Measurements from ENCODE around the gene ADCY5.

Gene ADCY5

DNA sequence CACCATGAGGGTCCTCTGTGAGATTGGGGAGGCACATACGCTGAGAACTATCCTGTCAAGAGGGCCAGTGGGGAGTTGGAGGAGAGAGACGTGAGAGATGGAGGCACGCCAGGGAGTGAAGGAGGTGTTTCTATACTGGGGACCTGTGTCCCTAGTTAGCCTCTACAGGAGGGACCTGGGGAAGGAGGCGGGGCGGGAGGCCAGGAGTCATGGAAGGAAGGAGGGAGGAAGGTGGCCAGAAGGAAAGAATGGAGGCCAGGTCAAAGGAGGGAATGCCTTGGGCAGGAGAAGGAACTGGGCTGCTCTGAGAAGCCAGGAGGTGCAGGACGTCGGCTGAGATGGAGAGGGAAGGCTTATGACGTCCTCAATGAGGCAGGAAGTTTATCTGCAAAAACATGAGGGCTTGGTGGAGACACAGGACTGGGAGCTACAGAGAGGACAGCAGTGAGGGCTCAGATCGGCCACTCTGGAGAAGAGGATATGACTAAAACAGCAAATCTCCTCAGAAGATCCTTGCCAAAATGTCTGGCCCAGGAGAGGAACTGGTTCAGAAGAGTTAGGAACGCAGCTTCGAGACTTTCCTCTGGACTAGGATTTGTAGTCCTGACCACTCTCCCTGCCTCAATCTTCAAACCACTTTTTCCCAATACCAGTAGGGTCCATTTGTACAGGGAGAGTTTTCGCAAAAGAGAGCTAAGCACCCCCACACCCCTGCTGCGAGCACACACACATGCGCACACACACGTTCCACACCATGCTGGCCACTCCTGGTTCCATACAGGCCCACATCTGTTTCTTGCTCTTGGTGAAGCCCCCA is 59.9 kb downstream of the ADCY5 start:
- Mint-ChIP-seq H3K4me1 (peaks cover 90% of the 10 kb centered on the region), H3K27ac (peak overlapping the region; percentile 6), H3K4me3 (no peak overlapping the region), H3K9me3 (no peaks in the 10 kb centered on the region), H3K27me3 (ENCODE audit: low read depth, poor library complexity) (peaks cover 23% of the 10 kb centered on the region), H3K36me3 (ENCODE audit: low read depth) (no peaks in the 10 kb centered on the region)
- TF ChIP-seq, protein P1, sequence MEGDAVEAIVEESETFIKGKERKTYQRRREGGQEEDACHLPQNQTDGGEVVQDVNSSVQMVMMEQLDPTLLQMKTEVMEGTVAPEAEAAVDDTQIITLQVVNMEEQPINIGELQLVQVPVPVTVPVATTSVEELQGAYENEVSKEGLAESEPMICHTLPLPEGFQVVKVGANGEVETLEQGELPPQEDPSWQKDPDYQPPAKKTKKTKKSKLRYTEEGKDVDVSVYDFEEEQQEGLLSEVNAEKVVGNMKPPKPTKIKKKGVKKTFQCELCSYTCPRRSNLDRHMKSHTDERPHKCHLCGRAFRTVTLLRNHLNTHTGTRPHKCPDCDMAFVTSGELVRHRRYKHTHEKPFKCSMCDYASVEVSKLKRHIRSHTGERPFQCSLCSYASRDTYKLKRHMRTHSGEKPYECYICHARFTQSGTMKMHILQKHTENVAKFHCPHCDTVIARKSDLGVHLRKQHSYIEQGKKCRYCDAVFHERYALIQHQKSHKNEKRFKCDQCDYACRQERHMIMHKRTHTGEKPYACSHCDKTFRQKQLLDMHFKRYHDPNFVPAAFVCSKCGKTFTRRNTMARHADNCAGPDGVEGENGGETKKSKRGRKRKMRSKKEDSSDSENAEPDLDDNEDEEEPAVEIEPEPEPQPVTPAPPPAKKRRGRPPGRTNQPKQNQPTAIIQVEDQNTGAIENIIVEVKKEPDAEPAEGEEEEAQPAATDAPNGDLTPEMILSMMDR (IDR thresholded peaks at IDR 0.05) = no peak
- DNase-seq = no peak

DNA sequence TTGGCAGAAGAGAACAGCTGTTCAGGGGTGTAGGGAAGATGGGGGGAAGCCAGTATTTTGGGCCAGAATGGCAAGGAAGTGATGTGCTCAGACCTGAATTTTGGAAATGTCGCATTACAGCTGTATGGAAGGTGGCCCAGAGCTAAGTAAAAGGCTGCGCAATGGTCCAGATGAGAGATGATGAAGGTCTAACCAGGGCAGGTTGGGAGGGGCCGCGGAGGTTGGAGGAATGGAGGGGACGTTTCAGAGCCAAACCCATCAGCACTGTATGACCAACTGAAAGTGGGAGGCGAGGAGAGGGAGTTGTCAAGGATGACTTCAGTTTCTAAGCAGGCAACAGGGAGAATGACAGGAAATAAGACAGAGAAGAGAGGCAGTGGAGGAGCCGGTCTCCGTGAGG is 60.8 kb downstream of the ADCY5 start:
- no peaks in the 10 kb centered on the region for H3K9me3 Mint-ChIP-seq
- H3K4me3 Mint-ChIP-seq = peak overlapping the region; percentile 18
- TF ChIP-seq, protein P1 (IDR thresholded peaks at IDR 0.05) = no peak
- H3K27me3 Mint-ChIP-seq (ENCODE audit: low read depth, poor library complexity) = peaks cover 23% of the 10 kb centered on the region
- peak overlapping the region; percentile 6 for H3K27ac Mint-ChIP-seq
- no peaks in the 10 kb centered on the region for H3K36me3 Mint-ChIP-seq (ENCODE audit: low read depth)
- no peak for DNase-seq
- H3K4me1 Mint-ChIP-seq = peaks cover 98% of the 10 kb centered on the region

DNA sequence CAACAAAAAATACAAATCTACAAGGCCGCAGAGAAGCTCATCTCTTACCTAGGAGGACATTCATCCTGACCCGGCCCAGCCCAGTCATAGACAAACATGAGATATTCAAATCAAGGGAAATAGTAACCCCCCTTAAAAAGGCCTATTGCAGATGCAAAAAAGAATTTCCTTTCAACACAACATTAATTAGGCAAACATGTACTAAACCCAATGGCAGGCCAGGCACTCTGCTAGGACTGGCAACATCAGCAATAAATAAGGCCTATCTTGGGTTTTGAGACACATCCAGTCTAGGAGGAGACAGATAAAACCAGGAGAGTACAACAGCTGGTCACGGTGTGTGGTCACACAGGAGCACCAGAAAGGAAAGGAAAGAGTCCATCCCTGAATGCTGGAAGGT is 61.4 kb downstream of the ADCY5 start:
- H3K4me1 Mint-ChIP-seq = peaks cover 98% of the 10 kb centered on the region
- H3K36me3 Mint-ChIP-seq (ENCODE audit: low read depth) = no peaks in the 10 kb centered on the region
- no peaks in the 10 kb centered on the region for H3K9me3 Mint-ChIP-seq
- peaks cover 23% of the 10 kb centered on the region for H3K27me3 Mint-ChIP-seq (ENCODE audit: low read depth, poor library complexity)
- no peak for DNase-seq
- no peak overlapping the region for H3K27ac Mint-ChIP-seq
- TF ChIP-seq, protein P1 (IDR thresholded peaks at IDR 0.05) = no peak
- H3K4me3 Mint-ChIP-seq = peak overlapping the region; percentile 28

DNA sequence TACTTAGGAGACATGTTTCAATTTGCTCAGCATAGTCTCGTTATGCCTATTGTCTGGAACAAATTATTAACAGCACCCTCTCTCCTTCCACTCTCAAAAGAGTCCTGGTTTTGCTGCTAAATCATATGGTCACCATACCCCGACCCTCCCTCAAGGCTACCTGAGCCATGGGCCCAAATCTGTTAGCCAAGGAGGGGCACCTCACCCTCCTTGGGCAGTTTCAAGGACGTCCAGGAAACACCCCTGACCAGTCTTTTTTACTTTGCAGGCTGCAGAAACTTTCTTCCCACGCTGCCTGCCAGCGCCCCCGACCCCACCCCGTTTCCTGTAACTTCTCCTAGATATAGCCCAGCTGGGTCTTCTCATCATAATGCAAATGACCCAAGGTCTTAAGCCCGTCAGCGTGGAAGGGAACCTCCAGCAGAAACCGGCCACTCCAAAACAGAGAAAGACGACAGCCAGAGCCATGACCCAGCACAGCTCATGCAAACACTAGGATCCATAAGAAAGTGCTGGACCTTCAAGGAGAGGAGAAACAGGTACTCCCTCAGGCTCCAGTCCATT is 62.3 kb downstream of the ADCY5 start:
- no peaks in the 10 kb centered on the region for H3K36me3 Mint-ChIP-seq (ENCODE audit: low read depth)
- no peak for DNase-seq
- no peak overlapping the region for H3K4me3 Mint-ChIP-seq
- H3K27me3 Mint-ChIP-seq (ENCODE audit: low read depth, poor library complexity) = peaks cover 23% of the 10 kb centered on the region
- TF ChIP-seq, protein P1 (IDR thresholded peaks at IDR 0.05) = no peak
- peaks cover 92% of the 10 kb centered on the region for H3K4me1 Mint-ChIP-seq
- no peaks in the 10 kb centered on the region for H3K9me3 Mint-ChIP-seq
- H3K27ac Mint-ChIP-seq = peak overlapping the region; percentile 69

DNA sequence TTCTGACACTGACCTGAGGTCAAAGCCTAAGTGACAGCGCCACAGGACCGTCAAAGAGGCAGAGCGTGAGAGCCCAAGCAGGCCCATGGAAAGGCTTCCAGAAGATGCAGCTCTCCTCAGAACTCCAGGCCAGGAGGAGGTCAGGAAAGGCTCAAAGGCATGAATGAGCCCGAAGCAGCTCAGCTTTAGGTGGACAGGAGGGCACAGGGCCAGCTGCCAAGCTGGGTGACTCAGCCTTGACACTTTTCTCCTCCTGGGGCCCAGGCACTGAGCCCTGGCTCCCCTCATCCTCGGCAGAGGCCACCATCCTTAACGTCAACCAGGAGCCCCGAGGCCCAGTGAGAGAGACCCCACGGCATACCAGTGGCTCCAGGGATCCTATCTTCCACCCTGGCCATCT is 62.9 kb downstream of the ADCY5 start:
- TF ChIP-seq, protein P1 (IDR thresholded peaks at IDR 0.05) = no peak
- H3K27ac Mint-ChIP-seq = no peak overlapping the region
- H3K36me3 Mint-ChIP-seq (ENCODE audit: low read depth) = no peaks in the 10 kb centered on the region
- H3K4me1 Mint-ChIP-seq = peaks cover 86% of the 10 kb centered on the region
- no peaks in the 10 kb centered on the region for H3K9me3 Mint-ChIP-seq
- H3K27me3 Mint-ChIP-seq (ENCODE audit: low read depth, poor library complexity) = peaks cover 23% of the 10 kb centered on the region
- H3K4me3 Mint-ChIP-seq = no peak overlapping the region
- DNase-seq = no peak

DNA sequence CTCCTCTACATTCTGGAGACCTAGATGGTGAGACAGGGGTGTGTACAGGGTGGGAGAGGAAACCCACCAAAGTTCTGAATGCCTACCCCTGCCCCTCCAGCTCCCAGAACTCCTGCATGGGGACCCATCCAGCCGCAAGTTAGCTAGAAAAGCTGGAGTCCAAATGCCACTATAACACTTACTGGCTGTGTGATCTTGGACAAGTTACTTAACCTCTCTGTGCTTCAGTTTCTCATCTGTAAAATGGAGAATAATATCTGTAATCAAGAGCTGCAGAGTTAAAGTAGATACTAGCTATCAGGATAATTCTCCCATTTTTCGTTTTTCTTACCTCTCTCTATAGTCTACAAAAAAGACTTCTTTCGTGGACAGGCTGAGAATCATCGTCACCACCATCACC is 63.4 kb downstream of the ADCY5 start:
- TF ChIP-seq, protein P1 (IDR thresholded peaks at IDR 0.05) = no peak
- Mint-ChIP-seq H3K9me3 (no peaks in the 10 kb centered on the region), H3K4me1 (peaks cover 81% of the 10 kb centered on the region), H3K36me3 (ENCODE audit: low read depth) (no peaks in the 10 kb centered on the region), H3K4me3 (no peak overlapping the region), H3K27me3 (ENCODE audit: low read depth, poor library complexity) (peaks cover 23% of the 10 kb centered on the region), H3K27ac (no peak overlapping the region)
- DNase-seq = no peak
